LoVo (cell line): ENCODE measurements around the gene RBL2.
"Not testable (repeated sequence)": the region's sequence is repeated elsewhere in the genome, so short reads cannot be mapped to it uniquely, and the experiment has no call there.

Source experiments
- DNase-seq: peaks from one replicate; pipeline ENCODE4 v3.0.0-alpha.2; 2016; ENCODE audit warnings: low spot score

Gene RBL2

DNA sequence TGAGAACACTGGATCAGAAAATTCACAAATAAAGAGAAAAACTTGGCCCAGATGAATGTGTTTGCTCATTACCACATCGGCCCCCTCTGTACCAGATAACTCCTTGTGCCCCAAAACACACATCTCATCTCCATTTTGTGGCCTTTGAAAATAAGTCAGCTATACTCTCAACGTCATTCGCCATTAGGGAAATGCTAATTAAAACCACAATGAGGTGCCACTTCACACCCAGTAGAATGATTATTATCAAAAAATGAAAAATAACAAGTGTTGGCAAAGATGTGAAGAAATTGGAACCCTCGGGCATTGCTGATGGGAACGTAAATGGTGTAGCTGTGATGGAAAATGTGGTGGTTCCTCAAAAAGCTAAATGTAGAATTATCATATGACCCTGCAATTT, 103.4 kb downstream of the RBL2 start:
- DNase-seq = no peak

- DNase-seq = not testable (repeated sequence)
Measured at GRCh38 chr16:53539346-53539745, 105.1 kb downstream of the RBL2 start.

- DNase-seq = not testable (repeated sequence)
Measured at GRCh38 chr16:53539759-53540718, 105.8 kb downstream of the RBL2 start.
